K562 treated with DMSO at 1 percent for 24 hours (cell line): ENCODE data around the gene TBC1D3H. TPM values are rescaled to one million over a fixed set of nuclear protein-coding genes. Genes with fewer than 3 reads are reported as not detected.

Experiments
- total RNA-seq: library from RNA; unstranded; fragments of 300-600 nt; gene quantifications from 2 replicates; pipeline ENCODE4 v1.2.3, GENCODE V29; 2022; ENCODE audit warnings: low read depth; ENCODE audit not compliant: insufficient read depth

Gene TBC1D3H
- not detected in 2 replicates for total RNA-seq

GRCh38 chr17:36388385-36389245 lies at the start of gene TBC1D3H:
TSS of gene TBC1D3H (minus strand) at chr17:36388435. CDS start at chr17:36386895, 1,540 bp downstream.

Other genes starting within 250 kb of the TBC1D3H start
- gene TBC1D3B, start 211.8 kb downstream of the TBC1D3H start, total RNA-seq = not detected in 2 replicates
- not detected in 2 replicates for gene CCL3L1, start 191.7 kb downstream of the TBC1D3H start, total RNA-seq
- gene CCL4L2, start 177.4 kb downstream of the TBC1D3H start, total RNA-seq = not detected in 2 replicates
- not detected in 2 replicates for gene TBC1D3I, start 123.9 kb downstream of the TBC1D3H start, total RNA-seq
- gene TBC1D3G, start 64.6 kb downstream of the TBC1D3H start, total RNA-seq = not detected in 2 replicates
- gene ZNHIT3, start 98.2 kb upstream of the TBC1D3H start, total RNA-seq = 57.9 and 68.6 TPM in 2 replicates
- gene MYO19, start 146.4 kb upstream of the TBC1D3H start, total RNA-seq = 47.7 and 53.6 TPM in 2 replicates
- gene PIGW, start 146.6 kb upstream of the TBC1D3H start, total RNA-seq = 6.9 and 9.7 TPM in 2 replicates
- gene GGNBP2, start 156.5 kb upstream of the TBC1D3H start, total RNA-seq = 48.5 and 58.3 TPM in 2 replicates
- gene DHRS11, start 203.4 kb upstream of the TBC1D3H start, total RNA-seq = 31.0 and 31.3 TPM in 2 replicates
- gene MRM1, start 213.1 kb upstream of the TBC1D3H start, total RNA-seq = 7.3 and 9.3 TPM in 2 replicates